SK-N-SH (cell line): ENCODE data around the gene YIPF5. TPM values are rescaled to one million over a fixed set of nuclear protein-coding genes. Genes with fewer than 3 reads are reported as not detected.
A peak's percentile ranks its signal among the peaks of the same experiment; 100 is the strongest.

Experiments used
- CTCF ChIA-PET: fragments of 300-600, 350-600 bp; formaldehyde crosslinking; extraction: SDS; loops from one replicate; lab custom pipeline; 2021; lab: Yijun Ruan, JAX
- POLR2A ChIA-PET: fragments of 350-600 bp; sonication (Branson Sonifier 250); formaldehyde crosslinking; extraction: SDS; loops from one replicate; lab custom pipeline; 2020; ENCODE audit warnings: antibody characterized with exemption, inconsistent platforms; lab: Yijun Ruan, JAX
- DNase-seq: peaks from one replicate; pipeline ENCODE4 v3.0.0; 2012
- H2AFZ ChIP-seq: fragments of 200-600 bp; sonication (generic); 2 replicates; pipeline ENCODE4 v1.8.1; 2016; ENCODE audit warnings: antibody characterized with exemption, mild to moderate bottlenecking, low read depth
- H3F3A ChIP-seq: fragments of 200-600 bp; sonication (generic); replicated peaks from 2 replicates; pipeline ENCODE3; 2016; ENCODE audit warnings: antibody characterized with exemption, mild to moderate bottlenecking; ENCODE audit not compliant: insufficient read depth
- H3K27ac ChIP-seq, 2 experiments: fragments of 200-500 bp in 1 of 2; fragments of 200-600 bp in 1 of 2; sonication (Bioruptor generic) in 1 of 2; sonication (generic), shearing (Covaris generic) in 1 of 2; 2 replicates each; pipeline versions ENCODE4 v1.5.1 to v1.6.1; 2014 to 2016; ENCODE audit warnings: low read depth in 2 of 2, inconsistent platforms in 1 of 2, low read length in 1 of 2, mild to moderate bottlenecking in 1 of 2, mixed read lengths in 1 of 2
- H3K27me3 ChIP-seq: fragments of 200-600 bp; sonication (generic), shearing (Covaris generic); 2 replicates; pipeline ENCODE4 v1.6.1; 2016; ENCODE audit warnings: mixed run types; ENCODE audit not compliant: insufficient read depth
- H3K36me3 ChIP-seq, 2 experiments: fragments of 200-500 bp in 1 of 2; fragments of 200-600 bp in 1 of 2; sonication (Bioruptor generic) in 1 of 2; sonication (generic) in 1 of 2; replicated peaks in 1 of 2; 2 replicates each; pipeline versions ENCODE3 to v1.5.1; 2014 to 2016; ENCODE audit warnings: low read length in 1 of 2, mild to moderate bottlenecking in 1 of 2; ENCODE audit not compliant: insufficient read depth in 2 of 2, control insufficient read depth in 1 of 2
- H3K4me1 ChIP-seq, 2 experiments: fragments of 200-500 bp in 1 of 2; fragments of 200-600 bp in 1 of 2; sonication (Bioruptor generic) in 1 of 2; sonication (generic), shearing (Covaris generic) in 1 of 2; 2 replicates each; pipeline versions ENCODE4 v1.5.1 to v1.6.1; 2014 to 2016; ENCODE audit warnings: low read depth in 1 of 2, low read length in 1 of 2, mixed run types in 1 of 2; ENCODE audit not compliant: insufficient read depth in 2 of 2, control insufficient read depth in 1 of 2
- H3K4me2 ChIP-seq: fragments of 200-600 bp; sonication (generic), shearing (Covaris generic); 2 replicates; pipeline ENCODE4 v1.6.1; 2017; ENCODE audit warnings: mixed run types
- H3K4me3 ChIP-seq, 2 experiments: fragments of 200-500 bp in 1 of 2; fragments of 200-600 bp in 1 of 2; sonication (Bioruptor generic) in 1 of 2; sonication (generic), shearing (Covaris generic) in 1 of 2; 2 replicates each; pipeline versions ENCODE4 v1.5.1 to v1.8.1; 2014 to 2016; ENCODE audit warnings: low read depth in 2 of 2, inconsistent platforms in 1 of 2, low read length in 1 of 2, mild to moderate bottlenecking in 1 of 2, mixed read lengths in 1 of 2, moderate library complexity in 1 of 2
- H3K79me2 ChIP-seq: fragments of 200-600 bp; sonication (generic); 2 replicates; pipeline ENCODE4 v1.8.1; 2017; ENCODE audit warnings: mild to moderate bottlenecking; ENCODE audit not compliant: insufficient read depth
- H3K9ac ChIP-seq: fragments of 200-600 bp; sonication (generic); 2 replicates; pipeline ENCODE4 v1.6.1; 2017; ENCODE audit warnings: mixed run types
- H3K9me2 ChIP-seq: fragments of 200-600 bp; sonication (generic); 2 replicates; pipeline ENCODE4 v1.6.1; 2017; ENCODE audit warnings: mixed run types
- H3K9me3 ChIP-seq: fragments of 200-600 bp; sonication (generic); 2 replicates; pipeline ENCODE4 v1.6.1; 2017; ENCODE audit warnings: mixed run types, mild to moderate bottlenecking, moderate library complexity
- H4K20me1 ChIP-seq: fragments of 200-600 bp; sonication (generic); 2 replicates; pipeline ENCODE4 v1.6.1; 2017; ENCODE audit warnings: mild to moderate bottlenecking, mixed run types; ENCODE audit not compliant: insufficient read depth
- CHD2 ChIP-seq: fragments of 150-350 bp; IDR thresholded peaks from 2 replicates; pipeline ENCODE4 v1.6.1; 2018; ENCODE audit warnings: low read length; ENCODE audit not compliant: partially characterized antibody
- EP300 ChIP-seq, 2 experiments: IDR thresholded peaks; 2 replicates each; pipeline versions ENCODE4 v1.4.0 to v1.6.1; 2012; ENCODE audit warnings: borderline replicate concordance in 1 of 2, low read depth in 1 of 2, low read length in 1 of 2
- FOXJ3 ChIP-seq: sonication (generic); formaldehyde crosslinking; IDR thresholded peaks from 2 replicates; pipeline ENCODE4 v1.5.1; 2020; ENCODE audit warnings: mild to moderate bottlenecking, missing genetic modification reagents
- FOXM1 ChIP-seq: IDR thresholded peaks from 2 replicates; pipeline ENCODE4 v1.4.0; 2012; ENCODE audit warnings: low read depth, mild to moderate bottlenecking
- GABPA ChIP-seq: IDR thresholded peaks from 2 replicates; pipeline ENCODE4 v1.4.0; 2012; ENCODE audit warnings: low read depth, mild to moderate bottlenecking
- GATA2 ChIP-seq: sonication (generic); formaldehyde crosslinking; IDR thresholded peaks from 2 replicates; pipeline ENCODE4 v1.5.0; 2020; ENCODE audit warnings: mild to moderate bottlenecking, missing genetic modification reagents
- JUND ChIP-seq: IDR thresholded peaks from 2 replicates; pipeline ENCODE4 v1.4.0; 2012
- MAX ChIP-seq: IDR thresholded peaks from 2 replicates; pipeline ENCODE4 v1.4.0; 2012; ENCODE audit warnings: low read depth
- MXI1 ChIP-seq: IDR thresholded peaks from 2 replicates; pipeline ENCODE4 v1.6.1; 2012; ENCODE audit warnings: mild to moderate bottlenecking, low read depth, low read length, improper control_type of control experiment
- NFIC ChIP-seq: IDR thresholded peaks from 2 replicates; pipeline ENCODE4 v1.4.0; 2012; ENCODE audit warnings: borderline replicate concordance
- RAD21 ChIP-seq: IDR thresholded peaks from 2 replicates; pipeline ENCODE4 v1.6.1; 2012; ENCODE audit warnings: mild to moderate bottlenecking, low read length
- RFX5 ChIP-seq: IDR thresholded peaks from 2 replicates; pipeline ENCODE4 v1.6.1; 2012; ENCODE audit warnings: mild to moderate bottlenecking, improper control_type of control experiment, low read length
- SMC3 ChIP-seq: IDR thresholded peaks from 2 replicates; pipeline ENCODE4 v1.6.1; 2012; ENCODE audit warnings: low read depth, low read length, improper control_type of control experiment
- TAF1 ChIP-seq: IDR thresholded peaks from 2 replicates; pipeline ENCODE4 v1.6.1; 2012; ENCODE audit warnings: low read depth, mild to moderate bottlenecking, low read length, moderate library complexity, borderline replicate concordance
- TCF12 ChIP-seq: IDR thresholded peaks from 2 replicates; pipeline ENCODE4 v1.4.0; 2012
- USF2 ChIP-seq: fragments of 150-350 bp; IDR thresholded peaks from 2 replicates; pipeline ENCODE4 v1.6.1; 2017; ENCODE audit warnings: antibody characterized with exemption, low read length, low read depth, borderline replicate concordance
- WGBS: methylation state at CpG from one replicate; pipeline ENCODE4 v1.1.6; 2017; ENCODE audit warnings: low lambda C conversion rate; 5-methylcytosine and 5-hydroxymethylcytosine counted together
- polyA plus RNA-seq, 3 experiments: library from polyadenylated mRNA; depleted of rRNA; stranded (reverse); fragments of >200 nt; gene quantifications; 2 replicates each; pipeline ENCODE4 v1.2.3, GENCODE V29; 2012
- TF ChIP-seq, protein P1 (sequence below): IDR thresholded peaks from 2 replicates; pipeline ENCODE4; 2012

YIPF5 gene
- polyA plus RNA-seq, 1 of the 3 experiments (the other 2 are of a cell fraction) = 36.2 TPM

GRCh38 chr5:144207875-144208444 is 37.5 kb upstream of the YIPF5 start:
- Histone ChIP-seq H3K27ac (no peak overlapping the region), H3K4me2 (no peak overlapping the region; the same call in 1 of the 2 replicates), H3K36me3 (no peaks in the 10 kb centered on the region), H3K4me3 (no peak overlapping the region), H4K20me1 (no peaks in the 10 kb centered on the region), H3K27me3 (no peaks in the 10 kb centered on the region), H3F3A (no peaks in the 10 kb centered on the region), H3K79me2 (no peaks in the 10 kb centered on the region), H3K9me3 (no peaks in the 10 kb centered on the region), H2AFZ (no peak overlapping the region), H3K9ac (no peak overlapping the region), H3K9me2 (no peaks in the 10 kb centered on the region), H3K4me1 (peaks cover 0 to 7% of the 10 kb centered on the region in 2 experiments; a peak in 3 of 4 replicates)
- ChIA-PET POLR2A (no interaction called here), CTCF (interaction anchor here (0.5 to 3.0 kb wide), 8 partner anchors 11 to 1841 kb away, joined by 3 to 18 read pairs (median 4); no protein-coding TSS in a partner anchor)
- TF ChIP-seq RAD21 = peak; percentile 58
- TF ChIP-seq GABPA = no peak
- no peak for DNase-seq

DNA sequence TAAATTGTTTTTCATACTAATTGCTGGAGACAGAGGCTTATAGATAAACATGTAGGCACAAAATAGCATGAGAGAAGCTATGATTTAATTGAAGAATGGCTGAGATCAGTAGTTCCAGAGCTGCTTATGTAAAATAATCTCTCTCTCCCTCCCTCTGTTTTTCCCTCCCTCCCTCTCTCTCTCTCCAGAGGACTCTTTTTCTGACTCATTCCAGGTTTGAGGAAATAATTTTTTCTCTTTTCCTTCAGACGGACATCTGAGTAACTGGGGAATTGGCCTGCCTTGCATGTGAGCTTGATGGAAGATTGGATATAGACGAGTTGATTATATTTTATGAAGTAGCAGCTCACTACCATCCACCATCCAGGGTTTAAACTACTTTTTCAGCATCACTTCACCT is 35.7 kb upstream of the YIPF5 start:
- 38% methylated on average over 2 of the region's 2 CpGs for WGBS

More for the DNA sequence above, 35.7 kb upstream of the YIPF5 start:
- Histone ChIP-seq H3K27ac (no peak overlapping the region), H3K27me3 (no peaks in the 10 kb centered on the region), H3K4me1 (peaks cover 0 to 7% of the 10 kb centered on the region in 2 experiments; a peak in 3 of 4 replicates), H3F3A (no peaks in the 10 kb centered on the region), H3K9me2 (no peaks in the 10 kb centered on the region), H4K20me1 (no peaks in the 10 kb centered on the region), H3K9me3 (no peaks in the 10 kb centered on the region), H3K79me2 (no peaks in the 10 kb centered on the region), H3K4me2 (peak overlapping the region; percentile 82; the same call in 1 of the 2 replicates), H3K36me3 (no peaks in the 10 kb centered on the region), H3K9ac (no peak overlapping the region), H2AFZ (no peak overlapping the region), H3K4me3 (no peak overlapping the region)
- ChIA-PET POLR2A (no interaction called here), CTCF (interaction anchor here (0.6 to 3.4 kb wide), 5 partner anchors 18 to 1620 kb away, joined by 3 to 30 read pairs (median 6); no protein-coding TSS in a partner anchor)
- no peak for DNase-seq
- TF ChIP-seq NFIC (no peak), GATA2 (CRISPR knock-in tag) (no peak), CHD2 (no peak), TCF12 (no peak), EP300 (IDR thresholded peaks at IDR 0.05; ENCODE audit: borderline replicate concordance in 1 of 2, low read depth in 1 of 2, low read length in 1 of 2) (no peak), MXI1 (no peak), RFX5 (no peak), JUND (no peak), SMC3 (no peak), USF2 (no peak), FOXJ3 (CRISPR knock-in tag) (no peak), MAX (no peak), TAF1 (no peak), FOXM1 (no peak)
- TF ChIP-seq, protein P1, sequence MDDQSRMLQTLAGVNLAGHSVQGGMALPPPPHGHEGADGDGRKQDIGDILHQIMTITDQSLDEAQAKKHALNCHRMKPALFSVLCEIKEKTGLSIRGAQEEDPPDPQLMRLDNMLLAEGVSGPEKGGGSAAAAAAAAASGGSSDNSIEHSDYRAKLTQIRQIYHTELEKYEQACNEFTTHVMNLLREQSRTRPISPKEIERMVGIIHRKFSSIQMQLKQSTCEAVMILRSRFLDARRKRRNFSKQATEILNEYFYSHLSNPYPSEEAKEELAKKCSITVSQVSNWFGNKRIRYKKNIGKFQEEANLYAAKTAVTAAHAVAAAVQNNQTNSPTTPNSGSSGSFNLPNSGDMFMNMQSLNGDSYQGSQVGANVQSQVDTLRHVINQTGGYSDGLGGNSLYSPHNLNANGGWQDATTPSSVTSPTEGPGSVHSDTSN = no peak
